ENCODE results near the gene SULT2B1.
A peak's percentile ranks its signal among the peaks of the same experiment; 100 is the strongest.

Gene SULT2B1

GRCh38 chr19:48553676-48554384 lies 1.9 kb downstream of the SULT2B1 start:
- Histone ChIP-seq H3K4me3 (no peak overlapping the region), H3K4me1 (peaks cover 0 to 17% (median 8%) of the 10 kb centered on the region in 10 experiments; a peak in 13 of 20 replicates)
- TF ChIP-seq Cebpa-rat (IDR thresholded peaks at IDR 0.05): no peak

GRCh38 chr19:48554385-48555091 lies 2.6 kb downstream of the SULT2B1 start:
- H3K27me3 ChIP-seq: peaks cover 0 to 12% (median 4%) of the 10 kb centered on the region in 11 experiments; a peak in 6 of 22 replicates
- H3K4me3 ChIP-seq: no peak overlapping the region
- H4K20me1 ChIP-seq: no peaks in the 10 kb centered on the region
- no peaks in the 10 kb centered on the region for H3K36me3 ChIP-seq
- no peak for TF ChIP-seq Cebpa-rat (IDR thresholded peaks at IDR 0.05)
- peaks cover 0 to 17% (median 10%) of the 10 kb centered on the region in 10 experiments; a peak in 13 of 20 replicates for H3K4me1 ChIP-seq
- H3K27ac ChIP-seq: no peak overlapping the region
- 0 out of 22 replicates have a peak overlapping the region, but pooled peaks of 1 of the 11 experiments have one; percentile 12 for H3K4me2 ChIP-seq
- no peak overlapping the region for H3K9ac ChIP-seq
- H3K9me3 ChIP-seq (replicated peaks in 1 of 11): no peaks in the 10 kb centered on the region

More at GRCh38 chr19:48553676-48554384, 1.9 kb downstream of the SULT2B1 start:
- H3K4me2 ChIP-seq: 0 out of 22 replicates have a peak overlapping the region, but pooled peaks of 1 of the 11 experiments have one; percentile 12
- peaks cover 0 to 10% (median 2%) of the 10 kb centered on the region in 11 experiments; a peak in 6 of 22 replicates for H3K27me3 ChIP-seq
- H3K36me3 ChIP-seq: no peaks in the 10 kb centered on the region
- H4K20me1 ChIP-seq: no peaks in the 10 kb centered on the region
- no peak overlapping the region for H3K27ac ChIP-seq
- H3K9me3 ChIP-seq (replicated peaks in 1 of 11): no peaks in the 10 kb centered on the region
- H3K9ac ChIP-seq: no peak overlapping the region; a peak in 1 of 22 replicates

GRCh38 chr19:48556163-48556562 lies 4.2 kb downstream of the SULT2B1 start:
- no peak overlapping the region for H3K4me3 ChIP-seq
- peaks cover 0 to 17% (median 10%) of the 10 kb centered on the region in 10 experiments; a peak in 13 of 20 replicates for H3K4me1 ChIP-seq
- H3K9me3 ChIP-seq (replicated peaks in 1 of 11): no peaks in the 10 kb centered on the region
- no peak for TF ChIP-seq Cebpa-rat (IDR thresholded peaks at IDR 0.05)
- no peak overlapping the region for H3K9ac ChIP-seq
- no peaks in the 10 kb centered on the region for H3K36me3 ChIP-seq
- H3K27ac ChIP-seq: no peak overlapping the region
- no peaks in the 10 kb centered on the region for H4K20me1 ChIP-seq
- no peak overlapping the region for H3K4me2 ChIP-seq
- H3K27me3 ChIP-seq: peaks cover 0 to 12% (median 4%) of the 10 kb centered on the region in 11 experiments; a peak in 6 of 22 replicates

GRCh38 chr19:48556825-48557224 lies 4.9 kb downstream of the SULT2B1 start:
- H3K27me3 ChIP-seq: peaks cover 0 to 12% (median 4%) of the 10 kb centered on the region in 11 experiments; a peak in 6 of 22 replicates
- TF ChIP-seq Cebpa-rat (IDR thresholded peaks at IDR 0.05): no peak
- H3K9ac ChIP-seq: no peak overlapping the region
- H4K20me1 ChIP-seq: no peaks in the 10 kb centered on the region
- no peak overlapping the region for H3K4me3 ChIP-seq
- H3K4me1 ChIP-seq: peaks cover 0 to 17% (median 10%) of the 10 kb centered on the region in 10 experiments; a peak in 13 of 20 replicates
- no peak overlapping the region for H3K27ac ChIP-seq
- no peaks in the 10 kb centered on the region for H3K9me3 ChIP-seq (replicated peaks in 1 of 11)
- no peaks in the 10 kb centered on the region for H3K36me3 ChIP-seq
- no peak overlapping the region for H3K4me2 ChIP-seq

- Histone ChIP-seq H3K36me3 (no peaks in the 10 kb centered on the region), H3K27ac (peak overlapping the region in 5 of 11 experiments; percentile 24 to 58 (median 35); a peak in 9 of 22 replicates), H3K4me3 (peak overlapping the region in 4 of 10 experiments; percentile 18 to 35 (median 20); a peak in 3 of 20 replicates), H3K9me3 (replicated peaks in 1 of 11) (no peaks in the 10 kb centered on the region), H4K20me1 (no peaks in the 10 kb centered on the region), H3K27me3 (peaks cover 0 to 12% (median 4%) of the 10 kb centered on the region in 11 experiments; a peak in 6 of 22 replicates), H3K4me2 (peak overlapping the region; percentile 13 to 79 (median 61); a peak in 21 of 22 replicates), H3K4me1 (peaks cover 0 to 20% (median 12%) of the 10 kb centered on the region in 10 experiments; a peak in 15 of 20 replicates), H3K9ac (peak overlapping the region in 9 of 11 experiments; percentile 1 to 65 (median 43); a peak in 11 of 22 replicates)
- TF ChIP-seq Cebpa-rat (IDR thresholded peaks at IDR 0.05): no peak
Observed at GRCh38 chr19:48558018-48558684, 6.2 kb downstream of the SULT2B1 start.

GRCh38 chr19:48560095-48560530 lies 8.1 kb downstream of the SULT2B1 start:
- Histone ChIP-seq H4K20me1 (no peaks in the 10 kb centered on the region), H3K27me3 (peaks cover 0 to 12% (median 4%) of the 10 kb centered on the region in 11 experiments; a peak in 6 of 22 replicates), H3K27ac (no peak overlapping the region), H3K9ac (no peak overlapping the region), H3K4me1 (peaks cover 0 to 34% (median 24%) of the 10 kb centered on the region in 10 experiments; a peak in 16 of 20 replicates), H3K36me3 (no peaks in the 10 kb centered on the region), H3K4me2 (no peak overlapping the region), H3K9me3 (replicated peaks in 1 of 11) (no peaks in the 10 kb centered on the region), H3K4me3 (no peak overlapping the region)
- no peak for TF ChIP-seq Cebpa-rat (IDR thresholded peaks at IDR 0.05)

GRCh38 chr19:48561412-48561811 lies 9.4 kb downstream of the SULT2B1 start:
- no peak for TF ChIP-seq Cebpa-rat (IDR thresholded peaks at IDR 0.05)
- Histone ChIP-seq H3K4me3 (no peak overlapping the region), H3K4me1 (peaks cover 0 to 34% (median 24%) of the 10 kb centered on the region in 10 experiments; a peak in 16 of 20 replicates)

GRCh38 chr19:48565090-48565489 lies 13.1 kb downstream of the SULT2B1 start:
- no peaks in the 10 kb centered on the region; a peak in 1 of 22 replicates for H4K20me1 ChIP-seq
- H3K9me3 ChIP-seq (replicated peaks in 1 of 11): no peaks in the 10 kb centered on the region
- no peak for TF ChIP-seq Cebpa-rat (IDR thresholded peaks at IDR 0.05)
- no peaks in the 10 kb centered on the region for H3K27me3 ChIP-seq
- no peak overlapping the region for H3K4me2 ChIP-seq
- no peak overlapping the region for H3K9ac ChIP-seq
- H3K36me3 ChIP-seq: no peaks in the 10 kb centered on the region
- H3K4me3 ChIP-seq: no peak overlapping the region
- peaks cover 10 to 44% (median 33%) of the 10 kb centered on the region in 10 experiments for H3K4me1 ChIP-seq
- H3K27ac ChIP-seq: no peak overlapping the region; a peak in 1 of 22 replicates

More at GRCh38 chr19:48561412-48561811, 9.4 kb downstream of the SULT2B1 start:
- no peaks in the 10 kb centered on the region for H3K36me3 ChIP-seq
- no peaks in the 10 kb centered on the region for H4K20me1 ChIP-seq
- no peak overlapping the region for H3K9ac ChIP-seq
- H3K4me2 ChIP-seq: no peak overlapping the region
- H3K9me3 ChIP-seq (replicated peaks in 1 of 11): no peaks in the 10 kb centered on the region
- peaks cover 0 to 12% (median 4%) of the 10 kb centered on the region in 11 experiments; a peak in 6 of 22 replicates for H3K27me3 ChIP-seq
- no peak overlapping the region for H3K27ac ChIP-seq
